Measurements from ENCODE around the gene TBC1D22A. TPM values are rescaled to one million over a fixed set of nuclear protein-coding genes. Genes with fewer than 3 reads are reported as not detected.

The TBC1D22A gene
- total and polyA plus RNA-seq, 10 of the 15 experiments (the other 5 are each of a cell fraction or from before 2014, with no cell fraction given): 0.63 to 44.7 (median 27.4) TPM

GRCh38 chr22:47193606-47194329 is 431.3 kb downstream of the TBC1D22A start:
- no TSS peak for BruUV-seq (replicated peaks)
- H3K79me2 ChIP-seq (ENCODE audit: control insufficient read depth, insufficient read depth, low read length): no peaks in the 10 kb centered on the region
- POLR2A ChIA-PET: no interaction called here
- no peak for FAIRE-seq
- no peak for DNase-seq (ENCODE audit: low read depth, low spot score)
- no peak for ATAC-seq
- no peaks in the 10 kb centered on the region for H3K36me3 ChIP-seq (ENCODE audit: control insufficient read depth in 2 of 2, insufficient read depth in 2 of 2, low read length in 1 of 2)
- H3K4me1 ChIP-seq (ENCODE audit: control insufficient read depth, insufficient read depth, low read length): no peaks in the 10 kb centered on the region
- H3K4me3 ChIP-seq: no peak overlapping the region
- in situ Hi-C loops (cut with MboI) (no loop called here), intact Hi-C loops (cut with micrococcal nuclease; ENCODE audit: unreplicated experiment) (no loop called here)
- CTCF ChIA-PET: no interaction called here
- H3K27ac ChIP-seq (ENCODE audit: control insufficient read depth, insufficient read depth): no peak overlapping the region
- SMC1A ChIA-PET (ENCODE audit: uncharacterized antibody, unreplicated experiment): no interaction called here
- no peaks in the 10 kb centered on the region for H3K9me3 ChIP-seq (replicated peaks; ENCODE audit: control insufficient read depth, insufficient read depth, low read length)
- WGBS (ENCODE audit: insufficient coverage, insufficient replicate concordance, low lambda C conversion rate, missing lambda C conversion rate): 82% methylated on average over 15 of the region's 19 CpGs
- no peak overlapping the region for H3K9ac ChIP-seq (ENCODE audit: control insufficient read depth, insufficient read depth, low read length)
- RAD21 ChIA-PET (ENCODE audit: unreplicated experiment): no interaction called here
- H2AFZ ChIP-seq (ENCODE audit: control insufficient read depth, low read depth, low read length): no peak overlapping the region
- TF ChIP-seq RAD21 (IDR thresholded peaks at IDR 0.05; ENCODE audit: insufficient read depth, low read depth, low read length): no peak
- no peak for TF ChIP-seq POLR2AphosphoS2 (IDR thresholded peaks at IDR 0.05; ENCODE audit: low read depth, low read length)
- no peak for TF ChIP-seq NFIC (IDR thresholded peaks at IDR 0.05; ENCODE audit: low read depth, low read length)
- TF ChIP-seq CTCF (IDR thresholded peaks at IDR 0.05 in 2 of 3, conservative IDR thresholded peaks at IDR 0.05 in 1 of 3; ENCODE audit: control insufficient read depth in 2 of 3, extremely low read depth in 1 of 3, insufficient read depth in 1 of 3, low read depth in 3 of 3, low read length in 3 of 3): no peak
- TF ChIP-seq ASH2L (IDR thresholded peaks at IDR 0.05; ENCODE audit: borderline replicate concordance, low read depth): no peak
- TF ChIP-seq IKZF1 (conservative IDR thresholded peaks at IDR 0.05): no peak
- TF ChIP-seq NR2C2 (IDR thresholded peaks at IDR 0.05; ENCODE audit: borderline replicate concordance, control insufficient read depth, insufficient read length, low read depth): no peak
- no peak for TF ChIP-seq LARP7 (IDR thresholded peaks at IDR 0.05)
- TF ChIP-seq KLF5 (IDR thresholded peaks at IDR 0.05; ENCODE audit: partially characterized antibody): no peak
- no peak for TF ChIP-seq HDAC2 (IDR thresholded peaks at IDR 0.05)
- TF ChIP-seq DPF2 (IDR thresholded peaks at IDR 0.05): no peak
- no peak for TF ChIP-seq FOS (IDR thresholded peaks at IDR 0.05; ENCODE audit: borderline replicate concordance, extremely low read depth, insufficient read length)
- H3K27me3 ChIP-seq (replicated peaks in 1 of 2; ENCODE audit: control insufficient read depth in 2 of 2, insufficient read depth in 2 of 2, low read length in 1 of 2): no peaks in the 10 kb centered on the region
- H3K4me2 ChIP-seq (ENCODE audit: control insufficient read depth, insufficient read depth): no peak overlapping the region
- no peaks in the 10 kb centered on the region for H4K20me1 ChIP-seq (ENCODE audit: control insufficient read depth, insufficient read depth)

All from GM12878 (cell line).